GM12864 (cell line): ENCODE results near the gene MYH9.
A peak's percentile ranks its signal among the peaks of the same experiment; 100 is the strongest.

Source experiments
- DNase-seq: peaks from one replicate; pipeline ENCODE4 v3.0.0-alpha.2; 2011; ENCODE audit warnings: low read depth
- H3K4me3 ChIP-seq: 2 replicates; pipeline ENCODE4 v1.5.1; 2011; ENCODE audit warnings: mild to moderate bottlenecking, low read depth, low read length, control low read depth
- TF ChIP-seq, protein P1 (sequence below): IDR thresholded peaks from 2 replicates; pipeline ENCODE4 v1.5.1; 2011; ENCODE audit warnings: low read depth, mild to moderate bottlenecking, moderate library complexity, low read length, control low read depth, inconsistent platforms; ENCODE audit errors: missing control alignments

MYH9 gene

DNA sequence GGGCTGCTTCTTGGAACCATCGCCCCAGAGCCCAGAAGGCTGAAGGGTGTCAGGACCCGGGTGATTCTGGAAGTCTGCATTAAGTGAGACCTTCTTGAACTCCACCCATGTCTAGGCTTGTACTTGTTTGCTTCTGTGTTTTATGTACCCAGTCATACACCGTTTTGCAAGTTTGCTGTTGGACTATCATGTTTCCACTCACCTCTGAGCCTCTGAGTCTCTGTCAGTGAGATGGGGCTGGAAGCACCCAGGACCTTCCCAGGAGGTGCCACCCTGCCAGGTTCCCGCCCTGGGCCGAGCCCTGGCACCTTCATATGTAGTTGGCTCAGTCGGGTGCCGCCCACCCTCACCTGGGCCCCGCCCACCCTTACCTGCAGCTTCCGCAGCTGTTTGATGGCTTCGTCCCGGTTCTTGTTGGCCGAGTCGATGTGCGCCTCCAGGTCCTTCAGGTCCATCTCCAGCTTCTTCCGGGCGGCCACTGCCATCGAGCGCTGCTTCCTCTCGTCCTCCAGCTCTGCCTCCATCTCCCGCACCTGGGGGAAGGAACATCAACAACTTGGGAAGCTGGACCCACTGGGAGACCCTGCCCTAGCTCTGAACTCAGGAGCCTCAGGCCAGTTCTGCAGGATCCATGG, 99.8 kb downstream of the MYH9 start:
- no peak for DNase-seq
- TF ChIP-seq, protein P1, sequence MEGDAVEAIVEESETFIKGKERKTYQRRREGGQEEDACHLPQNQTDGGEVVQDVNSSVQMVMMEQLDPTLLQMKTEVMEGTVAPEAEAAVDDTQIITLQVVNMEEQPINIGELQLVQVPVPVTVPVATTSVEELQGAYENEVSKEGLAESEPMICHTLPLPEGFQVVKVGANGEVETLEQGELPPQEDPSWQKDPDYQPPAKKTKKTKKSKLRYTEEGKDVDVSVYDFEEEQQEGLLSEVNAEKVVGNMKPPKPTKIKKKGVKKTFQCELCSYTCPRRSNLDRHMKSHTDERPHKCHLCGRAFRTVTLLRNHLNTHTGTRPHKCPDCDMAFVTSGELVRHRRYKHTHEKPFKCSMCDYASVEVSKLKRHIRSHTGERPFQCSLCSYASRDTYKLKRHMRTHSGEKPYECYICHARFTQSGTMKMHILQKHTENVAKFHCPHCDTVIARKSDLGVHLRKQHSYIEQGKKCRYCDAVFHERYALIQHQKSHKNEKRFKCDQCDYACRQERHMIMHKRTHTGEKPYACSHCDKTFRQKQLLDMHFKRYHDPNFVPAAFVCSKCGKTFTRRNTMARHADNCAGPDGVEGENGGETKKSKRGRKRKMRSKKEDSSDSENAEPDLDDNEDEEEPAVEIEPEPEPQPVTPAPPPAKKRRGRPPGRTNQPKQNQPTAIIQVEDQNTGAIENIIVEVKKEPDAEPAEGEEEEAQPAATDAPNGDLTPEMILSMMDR, result no peak
- no peak overlapping the region for H3K4me3 ChIP-seq

GRCh38 chr22:36286096-36286957, 101.4 kb downstream of the MYH9 start:
- TF ChIP-seq, protein P1, result peak; percentile 95
- no peak overlapping the region for H3K4me3 ChIP-seq
- no peak for DNase-seq

- H3K4me3 ChIP-seq, result no peak overlapping the region
- TF ChIP-seq, protein P1, result no peak
- DNase-seq, result no peak
Observed at GRCh38 chr22:36285545-36285944, 102.2 kb downstream of the MYH9 start.

- no peak for DNase-seq
- TF ChIP-seq, protein P1, result no peak
- H3K4me3 ChIP-seq, result no peak overlapping the region
Observed at GRCh38 chr22:36285017-36285416, 102.8 kb downstream of the MYH9 start.

GRCh38 chr22:36284171-36284571, 103.6 kb downstream of the MYH9 start:
- H3K4me3 ChIP-seq, result no peak overlapping the region
- DNase-seq, result no peak
- TF ChIP-seq, protein P1, result no peak

- H3K4me3 ChIP-seq, result no peak overlapping the region
- DNase-seq, result no peak
- TF ChIP-seq, protein P1, result no peak
Observed at GRCh38 chr22:36282328-36282831, 105.4 kb downstream of the MYH9 start.
